ENCODE data around the gene SYT14.
"Not testable (repeated sequence)": the region's sequence is repeated elsewhere in the genome, so short reads cannot be mapped to it uniquely, and the experiment has no call there.

SYT14 gene

DNA sequence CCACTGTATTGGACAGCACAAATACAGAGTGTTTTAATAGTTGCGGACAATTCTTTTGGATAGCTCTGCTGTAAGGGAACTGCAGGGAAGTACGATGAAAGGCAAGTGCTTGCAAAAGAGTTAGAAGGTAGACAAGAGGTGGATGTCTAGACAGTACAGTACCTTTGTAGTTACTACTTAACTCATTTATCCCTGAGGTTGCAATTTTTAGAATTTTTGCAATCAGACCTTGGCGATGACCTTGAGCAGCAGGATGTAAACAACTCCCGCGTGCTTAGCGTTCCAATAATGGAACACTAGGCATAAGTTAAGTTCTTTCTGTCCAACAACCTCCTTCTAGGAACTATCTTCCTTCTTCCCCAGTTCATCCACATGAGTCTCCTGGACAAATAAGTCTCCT is 1.9 kb upstream of the SYT14 start:
- DNase-seq (ENCODE audit: low read depth, low spot score): no peak

DNA sequence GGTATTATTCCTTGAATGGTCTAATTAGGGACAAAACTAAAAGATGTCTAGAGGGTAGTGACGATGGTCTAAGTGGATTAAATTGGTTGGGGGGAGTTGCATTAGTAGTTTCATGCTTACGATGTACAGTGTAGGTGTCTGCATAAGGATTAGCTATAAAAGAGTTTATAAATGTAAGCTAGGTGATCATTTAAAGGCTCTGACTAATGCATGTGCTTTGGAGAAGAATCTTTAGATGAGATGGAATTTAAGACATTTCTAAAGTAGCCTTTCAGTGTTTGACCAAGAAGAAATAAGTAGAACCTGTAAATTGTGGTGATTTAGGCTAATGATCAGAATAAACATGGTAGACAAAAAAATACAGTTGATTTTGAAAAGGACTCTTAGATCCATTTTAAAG is 7.4 kb downstream of the SYT14 start:
- DNase-seq (ENCODE audit: low read depth, low spot score): no peak

DNA sequence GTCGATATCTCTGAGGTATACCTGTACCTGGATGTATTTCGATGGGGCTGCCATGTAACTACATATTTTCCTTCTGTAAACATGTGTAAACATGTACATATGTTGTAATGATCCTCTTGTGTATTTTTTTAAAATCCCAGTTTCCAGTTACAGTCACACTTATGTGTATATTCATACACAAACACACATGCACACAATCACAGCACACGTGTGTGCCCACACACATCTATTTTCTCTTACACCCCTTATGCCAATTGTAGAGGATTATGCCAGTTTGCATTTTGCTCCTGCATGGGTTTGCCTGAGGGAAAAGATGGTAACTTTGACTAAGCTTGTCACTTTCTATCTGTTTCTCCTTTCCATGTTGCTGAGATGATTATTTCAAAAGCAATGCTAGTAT is 10.1 kb downstream of the SYT14 start:
- DNase-seq (ENCODE audit: low read depth, low spot score): no peak

DNA sequence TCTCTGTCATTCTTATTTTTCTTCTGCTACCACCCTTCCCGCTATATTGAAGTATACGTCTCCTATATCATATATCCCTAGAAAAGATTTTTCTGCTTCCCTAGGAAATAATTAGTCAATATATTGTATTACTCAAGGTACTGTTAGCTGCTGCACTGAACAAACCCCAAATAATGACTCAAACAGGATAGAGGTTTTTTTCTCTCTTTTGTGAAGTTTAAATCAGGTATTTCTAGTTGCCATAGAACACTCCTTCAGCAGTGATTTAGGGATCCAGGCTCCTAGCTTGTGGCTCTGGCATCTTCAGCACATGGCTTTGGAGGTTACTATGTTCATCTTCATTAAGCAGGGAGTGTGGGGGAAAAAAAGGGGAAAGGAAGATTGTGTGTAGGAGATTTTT is 18.1 kb downstream of the SYT14 start:
- DNase-seq (ENCODE audit: low read depth, low spot score): no peak

DNA sequence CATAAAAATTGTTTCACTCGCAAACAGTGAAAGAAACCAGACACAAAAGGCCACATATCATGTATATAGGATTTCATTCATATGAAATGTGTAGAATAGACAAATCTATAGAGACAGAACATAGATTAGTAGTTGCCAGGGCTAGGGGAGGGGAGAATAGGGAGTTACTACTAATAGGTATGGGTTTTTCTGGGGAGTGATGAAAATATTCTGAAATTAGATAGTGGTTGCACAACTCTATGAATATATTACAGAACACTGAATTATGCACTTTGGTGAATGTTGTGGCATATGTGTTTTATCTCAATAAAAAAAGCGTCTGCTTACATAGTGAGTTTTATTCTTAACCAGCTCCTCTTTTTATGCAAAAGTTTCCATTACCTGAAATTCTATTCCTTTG is 21.6 kb downstream of the SYT14 start:
- no peak for DNase-seq (ENCODE audit: low read depth, low spot score)

DNA sequence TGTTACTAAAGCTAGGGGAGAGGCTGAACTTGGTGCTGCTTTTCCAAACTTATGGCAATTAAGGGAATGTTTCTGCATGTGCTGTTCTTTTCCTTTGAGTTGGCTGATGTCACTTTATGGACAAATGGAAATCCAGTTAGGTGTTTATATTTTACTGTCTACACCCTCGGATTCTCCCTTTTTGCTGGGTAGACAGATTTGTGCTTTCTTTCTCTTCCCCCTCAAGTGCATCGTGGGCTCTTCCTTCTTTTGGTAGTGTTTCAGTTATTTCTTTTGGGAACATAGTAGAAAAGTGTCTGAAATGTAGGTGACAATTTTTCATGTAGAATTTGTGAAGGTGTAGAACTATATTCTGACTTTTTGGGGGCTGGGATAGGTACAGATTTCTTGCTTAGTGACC is 22.9 kb downstream of the SYT14 start:
- no peak for DNase-seq (ENCODE audit: low read depth, low spot score)

DNA sequence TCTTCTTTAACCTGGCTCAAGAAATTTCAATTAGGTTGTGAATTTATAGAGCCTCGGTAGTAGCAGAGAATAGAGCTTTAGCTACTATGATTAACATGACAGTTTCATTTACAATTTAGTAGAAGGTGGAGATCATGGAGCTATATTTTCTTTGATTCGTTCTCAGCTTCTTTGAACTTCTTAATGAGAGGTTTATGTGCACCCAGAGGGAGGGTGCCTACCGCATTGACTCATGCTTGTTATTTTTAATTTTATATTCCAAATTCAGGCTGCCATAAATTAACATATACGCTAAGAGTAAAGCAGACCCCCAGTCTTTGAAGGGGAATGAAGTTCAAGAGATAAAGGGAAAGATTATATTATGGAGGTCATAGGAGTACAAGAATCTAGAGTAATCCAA is 24.4 kb downstream of the SYT14 start:
- no peak for DNase-seq (ENCODE audit: low read depth, low spot score)

DNA sequence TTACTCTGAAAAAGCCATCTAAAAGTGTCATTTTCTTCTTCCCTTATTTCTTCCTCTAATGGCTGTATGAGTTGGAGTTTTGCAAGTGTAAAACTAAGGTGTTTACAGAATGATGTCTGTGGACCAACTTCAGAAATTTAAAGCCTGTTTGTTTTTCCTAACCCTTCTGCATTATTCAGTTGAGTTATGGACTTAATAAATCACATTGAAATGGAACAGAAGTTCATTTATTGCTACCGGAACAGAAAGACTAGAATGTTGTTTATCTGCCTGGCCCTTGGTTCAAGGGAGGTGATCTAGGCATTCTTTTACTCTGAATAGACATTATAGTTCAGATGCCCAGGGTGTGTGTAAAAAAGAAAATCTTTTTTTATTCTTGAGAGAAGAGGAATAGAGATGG is 24.8 kb downstream of the SYT14 start:
- no peak for DNase-seq (ENCODE audit: low read depth, low spot score)

DNA sequence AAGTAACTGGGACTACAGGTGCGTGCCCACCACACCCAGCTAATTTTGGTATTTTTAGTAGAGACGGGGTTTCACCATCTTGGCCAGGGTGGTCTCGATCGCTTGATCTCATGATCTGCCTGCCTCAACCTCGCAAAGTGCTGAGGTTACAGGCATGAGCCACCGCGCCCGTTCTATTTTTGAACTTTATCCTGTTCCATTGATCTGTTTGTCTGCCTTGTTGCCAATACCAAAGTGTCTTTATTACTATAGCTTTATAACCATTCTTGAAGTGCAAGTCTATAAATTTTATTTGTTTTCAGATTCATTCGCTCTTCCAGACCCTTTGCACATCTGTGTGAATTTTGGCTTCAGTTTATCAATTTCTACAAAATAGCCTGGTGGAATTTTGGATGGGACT is 28.0 kb downstream of the SYT14 start:
- no peak for DNase-seq (ENCODE audit: low read depth, low spot score)

DNA sequence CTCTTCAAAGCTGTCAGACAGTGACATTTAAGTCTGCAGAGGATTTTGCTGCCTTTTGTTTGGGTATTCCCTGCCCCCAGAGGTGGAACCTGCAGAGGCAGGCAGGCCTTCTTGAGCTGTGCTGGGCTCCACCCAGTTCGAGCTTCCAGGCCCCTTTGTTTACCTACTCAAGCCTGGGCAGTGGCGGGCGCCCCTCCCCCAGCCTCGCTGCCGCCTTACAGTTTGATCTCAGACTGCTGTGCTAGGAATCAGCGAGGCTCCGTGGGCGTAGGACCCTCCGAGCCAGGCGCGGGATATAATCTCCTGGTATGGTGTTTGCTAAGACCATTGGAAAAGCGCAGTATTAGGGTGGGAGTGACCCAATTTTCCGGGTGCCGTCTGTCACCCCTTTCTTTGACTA is 40.7 kb downstream of the SYT14 start:
- DNase-seq (ENCODE audit: low read depth, low spot score): not testable (repeated sequence)

DNA sequence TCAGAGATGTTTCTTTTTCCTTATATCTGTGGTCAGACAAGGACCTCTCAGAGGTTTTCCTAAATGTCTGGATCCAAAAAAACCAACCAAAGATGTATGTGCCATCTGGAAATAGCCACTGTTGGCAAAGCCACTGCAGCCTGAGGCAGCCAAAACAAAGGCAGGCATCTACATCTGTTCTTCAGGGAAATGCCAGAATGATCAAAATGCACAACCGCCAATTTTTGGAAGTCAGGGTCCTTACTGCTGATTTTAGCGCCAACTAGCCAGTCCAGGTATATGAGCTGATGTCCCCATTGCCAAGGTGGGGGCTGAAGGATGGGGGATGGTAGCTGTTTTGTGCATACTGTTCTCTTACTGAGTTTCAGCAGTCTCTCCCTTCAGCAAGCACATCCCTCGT is 45.9 kb downstream of the SYT14 start:
- no peak for DNase-seq (ENCODE audit: low read depth, low spot score)

DNA sequence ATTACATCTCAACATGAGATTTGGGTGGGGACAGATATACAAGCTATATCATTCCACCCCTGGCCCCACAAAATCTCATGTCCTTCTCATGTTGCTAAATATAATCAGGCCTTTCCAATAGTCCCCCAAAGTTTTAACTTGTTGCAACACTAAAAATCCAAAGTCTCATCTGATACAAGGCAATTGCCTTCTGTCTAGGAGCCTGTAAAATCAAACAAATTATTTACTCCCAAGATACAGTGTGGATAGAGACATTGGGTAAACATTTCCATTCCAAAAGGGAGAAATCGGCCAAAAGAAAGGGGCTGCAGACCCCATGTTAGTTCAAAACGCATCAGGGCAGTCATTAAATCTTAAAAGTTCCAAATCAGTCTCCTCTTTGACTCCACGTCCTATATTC is 47.0 kb downstream of the SYT14 start:
- no peak for DNase-seq (ENCODE audit: low read depth, low spot score)

DNA sequence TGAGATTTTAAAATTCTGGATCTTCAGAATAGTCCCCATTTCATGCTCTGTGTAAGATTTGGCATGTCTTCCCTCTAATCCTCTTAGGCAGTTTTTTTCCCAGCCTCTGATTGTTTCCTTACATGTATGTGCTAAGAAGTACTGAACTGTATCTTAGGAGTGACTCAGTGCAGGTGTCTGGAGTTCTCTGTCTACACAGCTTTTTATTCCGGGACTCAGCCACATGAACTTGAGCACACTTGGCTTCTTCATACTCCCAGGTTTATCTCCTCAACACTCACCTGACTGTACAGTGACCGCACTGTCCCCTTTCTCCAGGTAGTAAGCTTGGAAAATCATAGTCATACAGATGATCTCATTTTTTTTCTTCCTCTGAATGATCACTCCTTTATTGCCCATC is 50.7 kb downstream of the SYT14 start:
- DNase-seq (ENCODE audit: low read depth, low spot score): no peak

DNA sequence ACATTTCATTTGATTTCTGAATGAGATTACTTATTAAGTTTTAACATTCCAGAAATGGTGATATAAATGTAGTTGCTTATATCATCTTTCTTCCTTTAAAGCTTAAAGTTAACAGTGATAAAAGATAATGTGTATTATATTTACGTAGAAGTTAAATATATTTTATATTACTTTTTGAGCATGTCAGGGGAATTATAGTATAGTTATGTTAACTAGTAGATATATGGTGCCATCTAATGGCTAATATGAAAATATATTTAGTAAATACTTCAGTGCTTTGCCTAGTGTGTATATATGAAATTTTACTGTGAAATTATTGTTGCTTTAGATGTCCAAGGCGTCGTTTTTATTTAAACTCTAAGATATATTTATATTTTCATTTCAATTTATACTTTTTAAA is 51.5 kb downstream of the SYT14 start:
- DNase-seq (ENCODE audit: low read depth, low spot score): no peak

DNA sequence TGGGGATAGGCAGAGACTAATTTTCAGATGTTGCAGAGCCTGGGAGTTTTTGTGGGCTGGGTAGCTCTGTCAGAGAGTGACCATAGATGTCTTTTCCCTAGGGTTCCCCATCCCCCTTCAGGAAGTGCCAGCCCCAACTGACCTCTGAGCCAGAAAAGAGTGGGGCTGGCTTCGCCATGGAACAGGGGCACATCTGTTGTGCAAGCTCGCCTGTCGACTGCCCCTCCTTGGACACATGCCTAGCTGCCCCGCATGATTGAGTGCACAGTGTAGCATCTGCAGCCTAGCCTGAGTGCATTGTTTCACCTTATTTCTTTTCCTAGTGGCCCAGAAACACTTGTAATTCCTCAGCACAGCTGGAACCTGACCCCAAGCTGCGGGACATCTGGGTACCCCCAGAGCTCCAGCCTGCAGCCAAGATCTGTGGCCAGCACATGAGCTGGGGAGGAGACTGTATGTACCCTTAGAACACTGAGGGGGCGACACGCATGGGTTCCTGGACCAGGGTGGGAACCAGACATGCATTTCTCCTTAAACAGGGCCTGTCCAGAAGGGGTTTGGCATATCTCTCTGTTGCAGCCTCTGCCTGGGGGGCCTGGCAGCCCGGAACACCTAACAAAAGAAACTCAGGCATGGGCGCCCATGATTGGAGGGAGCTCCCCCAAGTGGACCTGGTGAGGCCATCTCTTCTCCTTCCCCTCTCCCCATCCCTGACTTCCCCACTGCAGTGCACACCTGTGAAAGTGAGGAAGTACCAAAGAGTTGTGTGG is 55.2 kb downstream of the SYT14 start:
- DNase-seq (ENCODE audit: low read depth, low spot score): no peak

DNA sequence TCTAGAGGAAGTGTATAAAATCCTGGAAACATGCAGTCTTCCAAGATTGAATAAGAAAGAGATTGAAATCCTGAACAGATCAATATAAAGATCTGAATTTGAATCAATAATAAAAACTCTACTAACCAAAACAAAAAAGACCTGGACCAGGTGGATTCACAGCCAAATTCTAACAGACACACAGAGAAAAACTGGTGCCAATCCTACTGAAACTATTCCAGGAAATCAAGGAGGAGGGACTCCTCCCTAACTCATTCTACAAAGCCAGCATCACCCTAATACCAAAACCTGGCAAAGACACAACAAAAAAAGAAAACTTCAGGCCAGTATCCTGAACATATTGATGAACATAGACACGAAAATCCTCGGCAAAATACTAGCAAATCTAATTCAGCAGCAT is 58.3 kb downstream of the SYT14 start:
- DNase-seq (ENCODE audit: low read depth, low spot score): no peak

DNA sequence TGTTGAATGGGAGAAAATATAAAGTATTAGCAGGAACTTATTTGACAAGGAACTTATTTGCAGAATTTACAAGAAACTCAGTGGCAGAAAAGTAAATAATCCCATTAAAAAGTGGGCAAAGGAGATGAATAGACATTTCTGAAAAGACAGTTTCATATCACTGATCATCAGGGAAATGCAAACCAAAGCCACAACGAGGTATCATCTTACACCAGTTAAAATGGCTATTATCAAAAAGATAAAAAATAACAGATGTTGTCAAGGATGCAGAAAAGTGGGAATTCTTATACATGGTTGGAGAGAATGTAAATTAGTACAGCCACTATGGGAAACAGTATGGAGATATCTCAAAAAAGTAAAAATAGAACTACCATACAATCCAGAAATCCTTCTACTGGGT is 61.0 kb downstream of the SYT14 start:
- no peak for DNase-seq (ENCODE audit: low read depth, low spot score)

DNA sequence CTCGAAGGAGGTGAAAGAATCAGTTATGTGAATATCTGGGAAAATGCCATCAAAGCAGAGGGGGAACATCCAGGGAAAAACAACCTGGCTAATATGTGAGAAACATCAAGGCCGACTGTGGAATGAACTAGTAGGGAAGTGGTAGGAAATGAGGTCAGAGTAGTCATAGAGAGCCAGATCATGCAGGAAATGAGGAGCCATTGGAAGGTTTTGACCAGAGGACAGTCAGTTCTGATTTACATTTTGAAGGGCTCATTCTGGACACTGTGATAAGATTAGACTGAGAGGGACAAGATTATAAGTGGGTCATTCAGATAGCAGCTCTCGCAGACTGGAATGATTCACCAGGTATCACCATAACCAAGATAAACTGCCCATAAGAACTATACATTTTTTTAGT is 63.7 kb downstream of the SYT14 start:
- DNase-seq (ENCODE audit: low read depth, low spot score): no peak

DNA sequence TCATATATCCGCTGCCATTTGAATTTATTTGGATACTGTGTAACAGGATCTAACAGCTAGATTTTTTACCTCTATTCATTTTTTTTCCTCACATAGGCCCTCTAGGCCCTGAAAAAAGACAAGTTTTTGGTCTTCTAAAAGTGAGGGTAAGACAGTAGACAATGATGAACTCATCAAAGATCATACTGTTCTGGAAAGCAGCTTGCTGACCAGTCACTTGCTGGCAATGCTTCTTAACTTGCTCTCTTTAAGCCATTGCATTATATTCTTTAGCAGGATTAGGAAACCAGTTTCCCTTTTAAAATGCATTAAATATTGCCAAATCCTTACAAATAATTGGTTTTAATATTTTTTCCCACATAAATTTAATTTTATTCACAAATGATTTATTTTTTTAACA is 65.5 kb downstream of the SYT14 start:
- DNase-seq (ENCODE audit: low read depth, low spot score): no peak

DNA sequence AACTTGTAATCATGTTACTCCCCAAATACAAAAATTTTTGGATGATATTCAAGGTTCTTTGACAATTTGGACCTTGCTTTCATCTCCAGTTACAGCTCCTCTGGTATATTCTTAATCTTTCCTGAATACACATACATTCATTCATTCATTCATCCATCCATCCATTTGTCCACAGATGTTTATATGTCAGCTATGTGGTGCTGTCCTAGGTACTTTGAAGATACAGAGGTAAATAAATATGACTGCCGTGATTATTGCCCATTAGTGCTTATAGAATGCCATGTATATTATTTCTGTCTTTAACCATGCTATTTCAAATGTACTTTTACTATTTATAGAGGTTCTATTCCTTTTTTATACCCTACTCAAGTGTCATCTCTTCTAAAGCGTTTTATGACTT is 72.1 kb downstream of the SYT14 start:
- no peak for DNase-seq (ENCODE audit: low read depth, low spot score)

DNA sequence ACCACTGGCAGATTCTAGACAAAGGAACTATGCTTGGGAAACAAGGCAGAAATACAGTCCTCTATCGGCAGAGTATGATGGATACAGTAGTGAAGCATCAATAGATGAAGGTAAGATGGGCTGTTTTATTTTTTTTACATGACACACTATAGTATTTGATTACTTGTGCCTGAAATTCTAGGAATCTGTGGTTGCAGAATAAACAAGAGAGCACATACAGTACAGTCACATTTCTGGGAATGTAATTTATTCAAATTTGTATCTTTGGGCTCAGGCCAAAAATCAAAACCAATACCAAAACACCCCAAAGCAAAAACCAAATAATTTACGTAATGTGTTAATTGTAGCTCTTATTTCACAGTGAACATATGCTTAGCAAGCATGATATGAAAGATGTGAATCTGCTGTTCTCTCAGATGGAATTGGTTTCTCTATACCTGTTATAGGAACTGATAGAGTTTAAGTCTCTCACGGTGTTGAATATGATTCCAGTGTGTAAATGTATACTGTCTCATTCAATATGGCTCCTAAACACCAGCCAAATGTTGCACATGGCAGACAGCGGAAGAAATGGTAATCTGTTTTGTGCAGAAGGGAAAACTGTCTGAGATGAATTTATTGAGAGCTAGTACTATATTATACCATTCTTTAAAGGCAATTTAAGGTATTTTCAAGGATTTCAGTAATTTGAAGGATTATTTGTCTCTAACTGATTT is 83.3 kb downstream of the SYT14 start:
- no peak for DNase-seq (ENCODE audit: low read depth, low spot score)

DNA sequence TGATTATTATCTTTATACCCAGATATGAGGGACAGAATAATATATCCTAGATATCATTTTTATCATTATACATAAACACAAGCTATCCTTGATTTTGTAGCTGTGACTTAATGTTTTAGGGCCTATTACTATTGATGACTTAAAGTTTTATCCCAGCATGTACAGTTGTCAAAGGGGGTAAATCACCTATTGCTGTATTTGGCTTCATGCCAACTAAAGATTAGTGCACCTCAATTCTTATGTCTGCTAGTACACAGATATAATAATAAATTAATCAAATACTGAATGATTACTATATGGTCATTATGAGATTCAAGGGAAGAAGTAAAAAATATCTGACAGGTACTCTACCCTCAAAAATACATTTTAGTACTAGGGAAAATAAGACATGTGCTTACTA is 84.0 kb downstream of the SYT14 start:
- DNase-seq (ENCODE audit: low read depth, low spot score): no peak

DNA sequence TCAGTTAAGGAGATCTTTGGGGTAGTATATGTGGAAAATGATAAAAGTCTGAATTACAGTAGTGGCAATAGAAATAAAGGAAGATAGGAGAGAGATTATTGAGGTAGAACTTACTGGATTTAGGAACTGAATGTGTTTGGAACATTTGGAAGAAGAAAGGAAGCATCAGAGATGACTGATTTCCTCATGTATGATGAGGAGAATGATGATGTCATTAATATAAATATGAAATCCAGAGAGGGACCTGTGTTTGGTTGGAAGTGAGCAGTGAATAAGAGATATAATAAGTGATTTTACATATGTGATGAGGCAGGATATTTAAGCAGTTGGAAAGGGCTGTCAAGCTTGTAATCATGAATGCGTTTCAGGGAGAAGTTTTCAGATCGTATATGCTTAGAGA is 86.3 kb downstream of the SYT14 start:
- DNase-seq (ENCODE audit: low read depth, low spot score): no peak

DNA sequence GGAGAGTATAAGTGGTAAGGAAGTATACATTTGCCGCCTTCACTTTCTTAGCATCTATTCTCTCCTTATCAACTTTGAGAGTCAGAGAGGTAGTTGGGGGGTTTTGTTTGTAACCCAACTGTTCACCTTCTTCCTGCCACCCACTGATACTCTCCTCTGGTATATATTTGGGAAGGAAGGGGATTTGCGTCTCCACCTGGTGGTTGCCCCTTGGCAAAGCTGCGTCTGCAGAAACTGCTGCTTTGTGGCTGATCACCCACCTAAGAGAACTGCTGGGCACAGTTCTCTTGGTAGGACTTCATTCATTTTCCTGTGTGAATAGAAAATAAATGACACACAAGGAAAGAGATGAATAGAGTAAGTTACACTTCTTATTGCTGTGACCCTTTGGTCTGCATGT is 87.0 kb downstream of the SYT14 start:
- peak; percentile 5 for DNase-seq (ENCODE audit: low read depth, low spot score)
